Measurements from ENCODE around the gene MRPS27. TPM values are rescaled to one million over a fixed set of nuclear protein-coding genes. Genes with fewer than 3 reads are reported as not detected.
"Not testable (repeated sequence)": the region's sequence is repeated elsewhere in the genome, so short reads cannot be mapped to it uniquely, and the experiment has no call there.

Gene MRPS27
- total RNA-seq, 1 donor from 2014 or later = 108 TPM

DNA sequence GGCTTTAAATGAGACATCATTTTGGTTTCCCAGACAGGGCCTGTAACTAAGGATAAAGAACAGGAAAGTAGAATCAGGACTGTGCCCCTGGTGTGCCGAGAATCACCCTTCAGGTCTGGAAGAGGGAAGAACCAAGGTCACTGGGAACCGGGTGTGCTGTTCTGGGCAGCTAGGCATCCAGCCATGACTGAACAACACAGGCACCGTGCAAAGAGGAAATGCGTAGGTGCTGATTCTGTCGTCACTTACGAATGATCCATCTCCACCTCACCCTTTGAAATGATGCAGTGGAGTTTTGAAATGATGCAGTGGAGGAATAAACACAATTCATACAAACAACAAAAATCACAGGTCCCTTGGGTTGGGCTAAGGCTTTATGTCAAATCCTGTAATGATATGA lies 148.4 kb downstream of the MRPS27 start:
- DNase-seq (ENCODE audit: low read depth, low spot score) = no peak

DNA sequence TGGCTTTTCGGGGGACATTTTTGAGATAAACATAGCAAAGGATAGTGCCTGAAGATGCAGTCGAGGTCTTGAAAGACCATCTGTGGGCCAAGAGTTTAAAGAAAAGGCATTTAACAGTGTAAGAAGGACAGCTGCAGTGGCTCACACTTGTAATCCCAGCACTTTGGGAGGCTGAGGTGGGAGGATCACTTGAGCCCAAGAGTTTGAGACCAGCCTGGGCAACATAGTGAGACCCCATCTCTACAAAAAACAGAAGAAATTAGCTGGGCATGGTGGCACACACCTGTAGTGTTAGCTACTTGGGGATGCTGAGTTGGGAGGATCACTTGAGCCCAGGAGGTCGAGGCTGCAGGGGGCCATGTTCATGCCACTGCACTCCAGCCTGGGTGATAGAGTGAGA lies 148.9 kb downstream of the MRPS27 start:
- not testable (repeated sequence) for DNase-seq (ENCODE audit: low read depth, low spot score)

DNA sequence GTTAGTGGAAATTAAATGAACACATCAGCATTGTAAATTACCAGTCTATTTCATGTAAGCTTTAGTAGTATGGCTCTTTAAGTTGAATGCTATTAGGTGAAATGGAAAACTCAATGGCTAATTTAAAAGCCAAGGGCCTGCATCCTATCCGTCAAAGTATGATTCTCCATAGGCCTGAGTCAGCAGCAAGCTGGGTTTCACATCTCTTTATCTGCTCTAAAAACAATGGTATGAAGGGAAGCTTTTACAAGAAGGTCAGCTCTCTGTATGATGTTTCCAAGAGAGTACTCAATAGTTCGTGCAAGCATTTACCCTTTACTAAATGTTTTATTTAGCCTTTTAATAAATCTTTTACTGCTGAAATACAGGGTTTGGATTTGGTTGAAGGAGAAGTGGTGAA lies 149.9 kb downstream of the MRPS27 start:
- DNase-seq (ENCODE audit: low read depth, low spot score) = no peak

Other genes starting within 250 kb of the MRPS27 start
- 109 and 155 TPM in 2 replicates for gene MAP1B, start 212.8 kb downstream of the MRPS27 start, total RNA-seq
- 5.9 and 7.3 TPM in 2 replicates for gene PTCD2, start 133 bp upstream of the MRPS27 start, total RNA-seq
- gene ZNF366, start 187.2 kb upstream of the MRPS27 start, total RNA-seq = 0.39 and 0.46 TPM in 2 replicates